Stomach (tissue), 9 donors: Measurements from ENCODE around the gene RANBP3. TPM values are rescaled to one million over a fixed set of nuclear protein-coding genes. Genes with fewer than 3 reads are reported as not detected.
"Not testable (repeated sequence)": the region's sequence is repeated elsewhere in the genome, so short reads cannot be mapped to it uniquely, and the experiment has no call there.

ENCODE experiments used
- DNase-seq, 2 donors: peaks; one replicate each; pipeline versions ENCODE4 v3.0.0 to v3.0.0-alpha.2; 2013 to 2019
- H3K27ac ChIP-seq, 5 donors: fragments of 200-600 bp in 4 of 5; sonication (generic) in 4 of 5; one replicate each; pipeline ENCODE4 v1.5.1; 2013 to 2019; ENCODE audit warnings: mild to moderate bottlenecking in 1 of 5, moderate library complexity in 1 of 5
- H3K27me3 ChIP-seq, 3 donors: fragments of 200-600 bp; sonication (generic); one replicate each; pipeline ENCODE4 v1.5.1; 2017 to 2019; ENCODE audit warnings: mixed run types in 1 of 3
- H3K36me3 ChIP-seq, 4 donors: fragments of 200-600 bp; sonication (generic); 1 replicate in 3 of 4; 2 replicates in 1 of 4; pipeline ENCODE4 v1.5.1; 2016 to 2019
- H3K4me1 ChIP-seq, 4 donors: fragments of 200-600 bp; sonication (generic); one replicate each; pipeline ENCODE4 v1.5.1; 2016 to 2019
- H3K4me3 ChIP-seq, 4 donors: fragments of 200-600 bp; sonication (generic) in 3 of 4; one replicate each; pipeline ENCODE4 v1.5.1; 2016 to 2019; ENCODE audit warnings: mild to moderate bottlenecking in 1 of 4
- H3K9me3 ChIP-seq, 4 donors: fragments of 200-600 bp; sonication (generic); one replicate each; pipeline ENCODE4 v1.5.1; 2016 to 2019
- CTCF ChIP-seq, 7 experiments: fragments of 450-650 bp in 4 of 7; fragments of 200-600 bp in 3 of 7; sonication (generic) in 3 of 7; IDR thresholded peaks; one replicate each; pipeline ENCODE4 v1.5.1; 2016 to 2019; ENCODE audit warnings: antibody characterized with exemption in 7 of 7, control low read depth in 2 of 7, mild to moderate bottlenecking in 1 of 7
- EP300 ChIP-seq: sonication (generic); formaldehyde crosslinking; IDR thresholded peaks from one replicate; pipeline ENCODE4 v1.6.1; 2017; ENCODE audit warnings: antibody characterized with exemption
- POLR2A ChIP-seq, 4 donors: fragments of 450-650 bp; IDR thresholded peaks; one replicate each; pipeline ENCODE4 v1.6.1; 2016; ENCODE audit warnings: antibody characterized with exemption in 4 of 4, control low read depth in 2 of 4, mild to moderate bottlenecking in 1 of 4, moderate library complexity in 1 of 4
- POLR2AphosphoS5 ChIP-seq, 3 donors: sonication (generic); formaldehyde crosslinking; IDR thresholded peaks; one replicate each; pipeline ENCODE4 v1.6.1; 2016; ENCODE audit warnings: antibody characterized with exemption in 3 of 3
- WGBS, 5 donors: extraction: QIAGEN DNeasy Blood & Tissue Kit in 3 of 5; methylation state at CpG; one replicate each; pipeline versions ENCODE4 v1.1.5 to v1.1.7; 2013 to 2018; 5-methylcytosine and 5-hydroxymethylcytosine counted together
- intact Hi-C: fragments of 100-400 bp; cut with DNase I; formaldehyde crosslinking; loops from one replicate; pipeline ENCODE4 v1.15.1; 2023; ENCODE audit warnings: low total_unique reads
- polyA plus RNA-seq, 3 donors: library from polyadenylated mRNA; stranded (reverse); fragments of 200-250 nt; gene quantifications; one replicate each; pipeline ENCODE4 v1.2.3, GENCODE V29; 2013
- total RNA-seq, 5 donors: library from RNA; depleted of rRNA; stranded (reverse); fragments of >200 nt; gene quantifications; one replicate each; pipeline versions ENCODE4 v1.1.0 to v1.2.3, GENCODE V29; 2014 to 2016
- donor health status: healthy with polysubstance abuse.
- donor health status: Bipolar disorder and iron deficiency.
- donor health status: healthy.

The RANBP3 gene
- total and polyA plus RNA-seq, 8 donors = 27.7 to 235 (median 39.2) TPM

- no peaks in the 10 kb centered on the region for H3K9me3 ChIP-seq
- no peak overlapping the region for H3K4me3 ChIP-seq
- H3K27me3 ChIP-seq = peaks cover 0 to 29% (median 14%) of the 10 kb centered on the region in 3 donors
- H3K27ac ChIP-seq = peak overlapping the region in 1 of 5 donors; percentile 79
- H3K36me3 ChIP-seq = peaks cover 4 to 11% (median 7%) of the 10 kb centered on the region in 4 donors
- intact Hi-C loops = loop anchor here (10.0 kb wide), 1 partner anchor 85 kb away; the partner anchor contains the start of gene NRTN
- no peak for TF ChIP-seq EP300
- TF ChIP-seq POLR2AphosphoS5 (IDR thresholded peaks at IDR 0.05) = no peak
- 44 to 56% (median 50%) methylated on average over 10 of the region's 10 CpGs for WGBS, 5 donors
- no peak for DNase-seq
- H3K4me1 ChIP-seq = peaks cover 16 to 39% (median 28%) of the 10 kb centered on the region in 4 donors
These were observed 87.8 kb downstream of the RANBP3 start for GRCh38 chr19:5890099-5890498.

- Histone ChIP-seq H3K27me3 (peaks cover 0 to 29% (median 14%) of the 10 kb centered on the region in 3 donors), H3K36me3 (peaks cover 0 to 4% (median under 1%) of the 10 kb centered on the region in 4 donors), H3K4me1 (peaks cover 12 to 32% (median 22%) of the 10 kb centered on the region in 4 donors), H3K9me3 (no peaks in the 10 kb centered on the region), H3K27ac (peak overlapping the region in 1 of 5 donors; percentile 79), H3K4me3 (no peak overlapping the region)
- DNase-seq = no peak
- TF ChIP-seq POLR2AphosphoS5 (IDR thresholded peaks at IDR 0.05) (peak in 1 of 3 donors; percentile 3), CTCF (IDR thresholded peaks at IDR 0.05) (no peak), EP300 (no peak), POLR2A (IDR thresholded peaks at IDR 0.05) (no peak)
- intact Hi-C loops = no loop called here
- WGBS, 5 donors = 38 to 62% (median 51%) methylated on average over 17 of the region's 17 CpGs
These were observed 88.5 kb downstream of the RANBP3 start for GRCh38 chr19:5889288-5889971.

GRCh38 chr19:5884065-5884811 lies 93.7 kb downstream of the RANBP3 start:
- Histone ChIP-seq H3K4me1 (peaks cover 7 to 23% (median 12%) of the 10 kb centered on the region in 4 donors), H3K27me3 (peaks cover 0 to 31% (median 23%) of the 10 kb centered on the region in 3 donors)
- H3K9me3 ChIP-seq, H3K4me3 ChIP-seq, H3K36me3 ChIP-seq, H3K27ac ChIP-seq, intact Hi-C loops, DNase-seq: not testable (repeated sequence)
- 69 to 78% (median 73%) methylated on average over 11 of the region's 11 CpGs for WGBS, 5 donors

- Histone ChIP-seq H3K27ac (peak overlapping the region in 1 of 5 donors; percentile 48), H3K4me1 (peaks cover 7 to 25% (median 12%) of the 10 kb centered on the region in 4 donors), H3K27me3 (peaks cover 0 to 40% (median 23%) of the 10 kb centered on the region in 3 donors)
- H3K36me3 ChIP-seq, intact Hi-C loops, DNase-seq, H3K4me3 ChIP-seq, H3K9me3 ChIP-seq: not testable (repeated sequence)
- WGBS, 5 donors = 66 to 73% (median 68%) methylated on average over 11 to 13 of the region's 13 CpGs
These were observed 94.6 kb downstream of the RANBP3 start for GRCh38 chr19:5883157-5883873.

GRCh38 chr19:5882421-5882968 lies 95.4 kb downstream of the RANBP3 start:
- Histone ChIP-seq H3K27ac (peak overlapping the region in 2 of 5 donors; percentile 19 to 83), H3K36me3 (no peaks in the 10 kb centered on the region), H3K27me3 (peaks cover 0 to 47% (median 23%) of the 10 kb centered on the region in 3 donors), H3K4me3 (no peak overlapping the region), H3K9me3 (no peaks in the 10 kb centered on the region), H3K4me1 (peaks cover 7 to 25% (median 12%) of the 10 kb centered on the region in 4 donors)
- 47 to 56% (median 55%) methylated on average over 9 of the region's 9 CpGs for WGBS, 5 donors
- DNase-seq = no peak
- TF ChIP-seq CTCF (IDR thresholded peaks at IDR 0.05) = no peak
- TF ChIP-seq EP300 = no peak
- no peak for TF ChIP-seq POLR2A (IDR thresholded peaks at IDR 0.05)
- TF ChIP-seq POLR2AphosphoS5 (IDR thresholded peaks at IDR 0.05) = no peak
- intact Hi-C loops = no loop called here
